GM12878 (cell line): ENCODE data around the gene SEMA3B. TPM values are rescaled to one million over a fixed set of nuclear protein-coding genes. Genes with fewer than 3 reads are reported as not detected.

ENCODE experiments used
- CBX3 ChIP-seq: fragments of 200-600 bp; sonication (generic); IDR thresholded peaks from 2 replicates; pipeline ENCODE4 v1.6.1; 2016; ENCODE audit warnings: low read depth, borderline replicate concordance
- E2F8 ChIP-seq: fragments of 450-650 bp; IDR thresholded peaks from 2 replicates; pipeline ENCODE4 v1.6.1; 2018; ENCODE audit warnings: mild to moderate bottlenecking, low read depth, moderate library complexity; ENCODE audit not compliant: partially characterized antibody
- GATAD2B ChIP-seq: fragments of 450-650 bp; conservative IDR thresholded peaks from 2 replicates; pipeline ENCODE4 v1.6.1; 2017; ENCODE audit warnings: low read depth, mild to moderate bottlenecking, moderate library complexity
- NBN ChIP-seq: fragments of 450-650 bp; IDR thresholded peaks from 2 replicates; pipeline ENCODE4 v1.6.1; 2016
- TCF3 ChIP-seq: IDR thresholded peaks from 2 replicates; pipeline ENCODE4 v1.6.1; 2012; ENCODE audit warnings: low read depth, mild to moderate bottlenecking, low read length, borderline replicate concordance; ENCODE audit not compliant: insufficient read depth
- ZNF687 ChIP-seq: fragments of 450-650 bp; IDR thresholded peaks from 2 replicates; pipeline ENCODE4 v1.6.1; 2017; ENCODE audit warnings: mild to moderate bottlenecking, moderate library complexity
- polyA plus RNA-seq, 11 experiments: library from polyadenylated mRNA; depleted of rRNA in 4 of 11; unstranded in 6 of 11; stranded (reverse) in 5 of 11; fragments of >200 nt; fragmentation: Nextera tagmentation in 4 of 11; fragmentation: Illumina TruSeq in 1 of 11; extraction: Ambion mirVana in 4 of 11; extraction: Trizol in 1 of 11; gene quantifications; 1 replicate in 1 of 11; 2 replicates in 10 of 11; pipeline versions ENCODE4 v1.2.1 to v1.2.3, GENCODE V29; 2011 to 2016; ENCODE audit warnings: inconsistent platforms in 2 of 11, missing spikeins in 2 of 11, low read depth in 1 of 11
- total RNA-seq, 4 experiments: library from RNA; depleted of rRNA in 3 of 4; stranded (reverse); fragments of >200 nt in 3 of 4; fragmentation: Illumina TruSeq in 1 of 4; extraction: Trizol in 1 of 4; gene quantifications; 2 replicates each; pipeline versions ENCODE4 v1.2.1 to v1.2.3, GENCODE V29; 2013 to 2021

The SEMA3B gene
- total and polyA plus RNA-seq, 10 of the 15 experiments (the other 5 are each of a cell fraction or from before 2014, with no cell fraction given): 0.06 to 0.59 (median 0.14) TPM; not detected in 2

GRCh38 chr3:50325497-50326181, 56.7 kb downstream of the SEMA3B start (continued):
- TF ChIP-seq GATAD2B (no peak), ZNF687 (no peak), NBN (no peak), E2F8 (no peak), TCF3 (no peak), CBX3 (no peak)
